Renal pelvis (tissue), 4 donors: Measurements from ENCODE around the gene ZMYND10. TPM values are rescaled to one million over a fixed set of nuclear protein-coding genes. Genes with fewer than 3 reads are reported as not detected.

ENCODE experiments used
- DNase-seq: peaks from one replicate; pipeline ENCODE4 v3.0.0-alpha.2; 2013
- polyA plus RNA-seq, 3 donors: library from polyadenylated mRNA; unstranded; fragments of 120-200 nt; gene quantifications; one replicate each; pipeline ENCODE4 v1.2.1, GENCODE V29; 2013; ENCODE audit not compliant: insufficient read length in 3 of 3

ZMYND10 gene
- polyA plus RNA-seq, 3 donors: 3.4 to 4.5 (median 3.9) TPM

DNA sequence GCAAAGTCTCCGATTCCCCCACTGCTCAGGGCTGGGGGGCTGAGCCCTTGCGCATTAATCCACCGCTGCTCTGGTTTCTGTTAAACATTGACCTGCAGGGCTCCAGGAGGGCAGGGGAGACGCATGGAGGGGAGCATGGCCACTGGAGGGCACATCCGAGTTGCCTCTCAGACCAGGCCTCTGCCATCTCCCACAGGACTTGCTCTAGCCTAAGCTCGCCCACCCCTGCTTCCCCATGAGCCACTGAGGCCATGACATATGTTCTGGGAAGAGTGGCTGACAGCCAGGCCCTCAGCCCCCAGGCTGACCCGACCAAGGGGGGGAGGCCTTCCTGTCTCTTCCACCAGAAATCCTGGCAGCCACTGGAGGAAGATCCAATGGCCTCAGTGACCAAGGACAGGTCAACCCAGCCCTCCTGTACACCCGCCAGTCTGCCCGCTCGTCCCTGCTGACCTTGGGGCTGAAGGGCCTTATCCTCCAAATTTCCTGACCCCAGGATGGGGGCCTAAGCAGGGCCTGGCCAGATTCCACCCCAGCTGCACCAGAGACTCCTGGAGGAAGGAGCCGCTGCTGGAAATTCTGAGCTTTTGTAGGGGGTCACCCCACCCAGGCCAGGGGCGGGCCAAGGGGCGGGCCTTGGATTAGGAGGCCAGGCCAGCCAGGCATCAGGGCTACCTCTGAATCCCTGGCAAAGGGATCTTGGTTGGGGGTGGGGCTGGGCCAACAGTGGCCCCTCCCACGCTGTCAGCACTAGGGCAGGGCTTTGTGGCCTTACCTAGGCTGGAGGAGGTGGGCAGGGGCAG lies 42.3 kb downstream of the ZMYND10 start, which contains the start of gene HYAL1:
Gene HYAL1, minus strand, starts transcription at position 562 of the 803 bp plus-strand sequence. CDS start 618 bp downstream, outside the sequence.
- no peak for DNase-seq

DNA sequence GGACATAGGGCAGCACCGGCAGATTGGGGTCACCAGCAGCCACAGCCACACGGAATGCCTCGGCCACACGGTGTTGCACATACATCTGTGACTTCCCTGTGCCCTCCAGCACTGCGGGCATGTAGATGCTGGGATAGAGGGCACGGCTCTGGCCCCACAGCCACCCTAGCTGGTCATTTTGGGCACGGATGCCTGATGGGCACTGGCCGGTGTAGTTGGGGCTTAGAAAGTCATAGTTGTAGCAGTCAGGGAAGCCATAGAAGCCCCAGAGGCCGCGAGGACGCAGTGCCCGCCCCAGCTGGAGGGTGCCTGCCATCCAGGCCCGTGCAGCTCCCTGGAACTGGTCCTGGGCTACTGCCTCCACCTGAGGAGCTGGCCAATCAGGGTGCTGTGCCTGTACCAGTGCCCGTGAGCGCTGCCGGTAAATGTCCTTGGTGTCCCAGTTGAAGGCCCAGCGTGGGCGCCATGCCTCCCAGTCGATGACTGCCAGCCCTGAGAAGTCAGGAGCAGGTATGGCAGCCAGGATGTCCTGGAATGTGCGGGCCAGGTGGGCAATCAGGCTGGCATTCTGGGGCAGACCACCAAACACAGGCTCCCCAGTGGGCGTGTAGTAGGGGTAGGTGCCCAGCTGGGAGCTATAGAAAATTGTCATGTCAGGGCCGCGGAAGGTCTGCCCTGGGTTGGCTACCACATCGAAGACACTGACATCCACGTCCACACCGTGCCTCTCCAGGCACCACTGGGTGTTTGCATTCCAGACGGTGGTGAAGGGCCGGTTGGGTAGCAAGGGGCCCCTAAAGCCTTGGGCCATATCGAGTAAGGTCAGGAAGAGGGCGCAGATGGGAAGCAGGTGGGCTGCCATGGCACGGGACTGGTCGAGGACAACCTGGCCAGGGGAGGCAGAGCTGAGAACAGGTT lies 43.2 kb downstream of the ZMYND10 start:
- DNase-seq: no peak

DNA sequence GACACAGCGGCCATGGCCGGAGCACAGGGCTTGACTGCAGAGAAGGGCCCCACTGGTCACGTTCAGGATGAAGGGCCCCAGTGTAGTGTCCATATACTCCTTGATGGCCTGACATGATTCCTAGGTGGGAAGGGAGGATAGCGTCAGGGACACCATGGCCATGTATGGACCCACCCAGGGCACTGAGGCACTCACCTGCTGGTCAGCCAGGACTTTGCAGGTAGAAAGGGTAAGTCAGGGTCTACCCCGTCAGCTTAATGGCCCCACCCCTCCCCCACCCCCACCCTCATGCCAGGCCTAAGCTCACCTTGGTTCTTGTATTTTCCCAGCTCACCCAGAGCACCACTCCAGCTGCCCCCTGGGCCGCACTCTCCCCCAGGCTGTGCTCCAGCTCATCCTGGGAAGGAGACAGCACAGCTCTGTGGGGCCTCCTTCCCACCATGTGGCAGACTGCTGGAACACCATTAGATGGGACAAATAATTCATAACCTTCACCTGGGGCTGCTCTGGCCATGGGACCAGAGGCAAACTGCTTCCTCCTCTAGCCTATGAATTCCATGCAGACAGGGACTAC lies 44.8 kb downstream of the ZMYND10 start:
- DNase-seq: no peak

DNA sequence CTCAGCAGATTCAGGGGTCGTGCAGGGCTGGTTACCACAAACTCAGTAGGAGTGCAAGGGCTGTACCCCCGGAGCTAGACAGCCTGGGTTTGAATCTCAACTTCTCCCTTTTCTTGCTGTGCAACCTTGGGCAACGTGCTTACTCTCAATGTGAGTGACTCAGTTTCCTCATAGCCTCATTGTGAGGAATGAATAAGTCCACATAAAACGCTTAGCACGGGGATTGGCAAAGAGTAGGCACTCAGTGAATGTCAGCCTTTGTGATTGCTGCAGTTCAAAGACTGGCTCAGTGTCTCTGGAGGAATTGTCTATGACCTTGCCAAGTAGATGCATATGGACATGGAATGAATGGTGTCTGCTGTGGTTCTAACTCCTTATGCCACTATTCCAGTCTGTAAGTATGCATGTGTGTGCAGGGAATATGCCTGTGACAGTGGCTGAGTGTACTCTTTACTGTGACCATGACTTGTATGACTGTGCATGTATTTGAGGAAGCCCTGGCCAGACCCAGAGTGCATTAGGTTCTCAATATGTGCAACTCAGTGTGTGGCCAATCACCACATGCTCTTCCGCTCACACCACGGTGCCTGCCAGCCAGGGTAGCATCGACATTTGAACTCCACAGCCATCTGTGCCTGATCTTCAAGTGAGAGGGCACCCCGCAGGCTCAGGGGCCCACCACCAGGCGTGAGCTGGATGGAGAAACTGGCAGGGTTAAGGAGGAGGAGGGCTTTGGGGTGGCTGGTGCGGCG lies 45.4 kb downstream of the ZMYND10 start:
- DNase-seq: no peak

DNA sequence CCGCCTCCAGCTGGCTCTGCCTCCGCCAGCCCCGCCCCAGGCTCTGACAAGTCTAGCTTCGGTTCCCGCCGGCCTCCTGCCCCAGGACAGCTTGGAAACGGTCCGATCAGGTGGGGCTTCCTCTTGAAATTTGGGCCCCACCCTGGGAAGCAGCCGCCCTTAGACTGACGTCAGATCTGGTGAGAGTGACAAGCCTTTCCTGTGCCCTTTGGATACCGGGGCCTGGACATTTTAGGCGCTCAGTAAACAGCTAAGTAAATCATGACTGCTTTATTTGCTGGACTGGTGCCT lies 45.9 kb downstream of the ZMYND10 start:
- DNase-seq: no peak

DNA sequence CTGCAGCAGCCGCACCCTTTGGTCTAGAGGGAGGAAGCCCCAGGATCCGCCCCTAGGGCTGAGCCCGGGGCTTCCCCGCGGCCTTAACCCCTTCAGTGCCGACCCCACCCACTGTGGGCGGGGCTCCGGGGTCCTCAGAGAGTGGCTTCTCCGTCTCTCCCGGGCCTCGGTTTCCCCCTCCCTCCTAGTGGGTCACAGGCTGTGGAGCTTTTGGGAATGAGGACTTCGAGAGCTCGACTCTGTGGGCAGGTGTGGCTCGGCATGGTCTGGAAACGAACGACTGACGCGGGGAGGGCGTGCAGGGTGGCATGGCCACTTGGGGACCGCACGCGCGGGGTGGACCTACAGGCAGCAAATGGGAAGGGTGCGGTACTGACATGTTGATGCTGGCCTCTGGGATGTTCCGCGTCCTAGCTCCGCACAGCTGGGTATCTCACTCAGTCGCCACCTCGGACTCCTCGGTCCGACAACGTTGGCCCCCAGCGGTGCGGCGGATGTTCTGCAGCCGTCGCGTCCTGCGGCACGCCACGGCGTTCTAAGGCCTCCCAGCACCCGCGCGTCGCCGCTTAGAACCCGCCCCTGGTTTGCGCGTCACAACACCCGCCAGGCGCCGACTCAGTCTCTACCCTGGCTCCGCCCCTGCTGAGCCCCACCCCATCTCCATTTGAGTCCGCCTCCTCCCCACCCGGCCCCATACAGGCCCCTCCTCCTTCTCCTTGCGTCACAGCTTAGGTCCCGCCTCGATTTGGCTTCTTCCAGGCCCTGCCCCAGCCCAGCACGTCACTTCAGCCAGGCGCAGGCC lies 46.5 kb downstream of the ZMYND10 start, which contains the start of the genes HYAL3 and NAA80:
Gene HYAL3, minus strand, starts transcription at position 570 of the 802 bp plus-strand sequence. CDS start 3,803 bp downstream, outside the sequence.
Gene NAA80, minus strand, starts transcription at position 570 of the 802 bp plus-strand sequence. CDS start 1,942 bp downstream, outside the sequence.
- DNase-seq: peak; percentile 99

DNA sequence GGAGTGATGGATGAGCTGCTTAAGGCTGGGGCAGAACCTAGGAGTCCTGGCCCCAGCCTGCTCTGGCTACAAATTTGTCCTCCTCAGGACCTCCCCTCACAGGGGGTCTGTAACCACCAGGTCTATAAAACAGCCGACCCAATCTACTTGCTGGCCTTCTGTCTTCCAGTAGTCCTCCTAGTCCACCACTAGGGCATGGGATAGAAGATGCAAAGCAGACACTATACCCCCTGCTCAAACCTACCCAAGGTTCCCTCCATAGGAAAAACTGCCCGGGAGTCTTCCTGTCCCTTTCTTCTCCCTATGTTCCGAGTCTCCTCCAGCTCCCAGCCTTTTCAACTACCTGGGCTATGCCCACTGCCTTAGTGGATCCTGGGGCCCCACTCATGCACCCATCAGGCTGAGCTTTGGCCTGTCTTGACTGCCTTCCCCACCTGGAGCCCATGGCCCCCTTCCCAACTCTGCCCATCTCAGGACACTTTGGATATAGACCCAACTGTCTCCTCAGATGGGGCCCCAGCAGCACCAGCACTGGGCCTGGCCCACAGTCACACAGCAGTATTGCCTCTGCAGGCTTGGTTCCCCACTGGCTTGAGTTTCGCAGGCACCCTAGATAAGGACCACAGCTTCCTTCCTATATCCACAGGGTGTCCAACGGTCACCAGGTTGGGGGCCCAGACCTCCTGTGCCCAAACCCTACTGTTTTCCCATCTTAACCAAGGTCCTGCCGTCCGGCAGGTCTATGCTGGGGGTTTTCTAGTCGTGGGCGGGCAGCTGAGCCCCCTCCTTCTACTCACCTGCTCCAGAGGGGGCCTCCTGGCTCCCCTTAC lies 47.4 kb downstream of the ZMYND10 start:
- no peak for DNase-seq

DNA sequence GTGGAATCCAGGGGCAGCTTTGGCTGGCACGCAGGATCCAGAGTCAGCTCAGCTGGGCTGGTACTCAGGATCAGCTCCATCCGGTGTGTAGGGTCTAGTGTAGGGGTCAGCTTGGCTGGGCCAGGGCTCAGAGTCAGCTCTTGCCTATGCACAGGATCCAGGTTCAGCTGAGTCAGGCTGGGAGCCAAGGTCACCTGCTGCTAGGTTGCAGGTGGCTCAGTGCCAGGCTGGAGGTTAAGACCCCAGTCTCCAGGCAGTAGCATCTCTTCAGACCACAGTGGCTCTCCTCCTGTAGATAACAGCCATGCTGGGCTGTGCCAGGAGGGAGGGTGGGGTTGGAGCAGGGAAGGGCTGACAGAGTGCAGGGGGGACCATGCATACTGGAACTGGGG lies 48.2 kb downstream of the ZMYND10 start:
- DNase-seq: no peak

DNA sequence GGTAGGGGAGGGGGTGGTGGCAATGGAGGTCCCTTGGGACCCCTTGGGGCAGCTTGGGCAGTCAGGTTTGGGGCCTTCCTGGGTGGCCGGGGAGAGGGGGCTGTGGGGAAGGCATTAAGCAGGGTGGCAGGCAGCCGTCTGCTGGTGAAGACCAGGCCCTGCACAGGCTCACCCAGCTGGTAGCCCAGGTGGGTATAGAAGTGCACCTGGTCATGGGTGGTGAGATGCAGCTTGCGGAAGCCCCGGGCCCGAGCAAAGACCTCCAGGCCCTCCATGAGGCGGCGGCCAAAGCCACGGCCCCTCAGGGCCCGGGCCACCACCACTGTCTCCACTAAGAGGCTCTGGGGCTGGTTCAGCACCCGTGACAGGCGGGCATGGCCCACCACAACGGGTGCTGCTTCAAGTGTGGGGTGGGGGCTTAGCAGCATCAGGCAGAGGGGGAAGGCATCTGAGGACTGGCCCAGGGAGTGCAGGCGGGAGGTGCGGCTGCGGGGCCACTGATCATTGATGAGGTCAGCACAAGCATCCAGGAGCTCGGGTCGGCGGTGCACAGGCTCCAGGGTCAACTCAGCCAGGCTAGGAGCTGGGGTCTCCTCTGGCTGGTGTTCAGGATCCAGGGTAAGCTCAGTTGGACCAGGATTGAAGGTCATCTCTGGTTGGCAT lies 48.7 kb downstream of the ZMYND10 start:
- no peak for DNase-seq

DNA sequence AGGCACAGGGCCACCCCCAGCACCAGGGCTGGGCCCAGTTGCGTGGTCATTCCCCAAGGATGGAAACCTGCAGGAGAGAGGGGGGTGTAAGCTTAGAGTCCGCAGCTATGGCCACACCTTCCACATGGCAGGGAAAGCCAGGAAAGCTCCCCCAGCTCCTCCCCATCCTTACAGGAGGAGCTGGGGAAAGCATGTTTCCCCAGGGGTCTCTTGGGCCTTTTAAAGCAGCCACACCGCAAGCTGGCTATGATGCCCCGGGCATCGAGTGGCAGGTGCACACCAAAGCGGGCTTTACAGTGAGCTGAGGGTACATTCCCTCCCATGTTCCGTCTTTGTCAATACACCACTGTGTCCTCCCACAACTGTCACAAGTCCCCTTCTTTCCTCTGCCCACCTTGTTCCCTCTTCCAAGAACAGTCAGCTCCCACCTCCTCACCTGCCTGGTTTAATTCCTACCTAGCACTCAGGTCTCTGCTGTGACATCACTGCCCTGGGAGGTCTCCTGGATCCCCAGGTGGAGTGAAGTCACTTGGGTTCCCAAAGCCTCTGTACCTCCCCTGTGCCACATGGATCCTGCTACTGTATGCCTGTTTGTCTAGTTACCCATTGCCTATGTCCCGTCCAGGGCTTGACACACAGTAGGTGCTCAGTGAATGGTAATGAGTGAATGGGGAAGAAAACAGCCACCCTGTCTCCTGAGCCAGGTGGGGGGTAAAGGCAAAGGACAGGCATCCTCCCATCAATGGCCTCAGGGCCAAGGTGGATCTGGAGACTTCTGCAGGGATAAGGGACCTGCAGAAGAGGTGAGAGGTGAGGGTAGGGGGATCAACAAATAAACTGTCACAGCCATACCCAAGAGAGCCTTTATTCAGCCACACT lies 49.7 kb downstream of the ZMYND10 start:
- no peak for DNase-seq

DNA sequence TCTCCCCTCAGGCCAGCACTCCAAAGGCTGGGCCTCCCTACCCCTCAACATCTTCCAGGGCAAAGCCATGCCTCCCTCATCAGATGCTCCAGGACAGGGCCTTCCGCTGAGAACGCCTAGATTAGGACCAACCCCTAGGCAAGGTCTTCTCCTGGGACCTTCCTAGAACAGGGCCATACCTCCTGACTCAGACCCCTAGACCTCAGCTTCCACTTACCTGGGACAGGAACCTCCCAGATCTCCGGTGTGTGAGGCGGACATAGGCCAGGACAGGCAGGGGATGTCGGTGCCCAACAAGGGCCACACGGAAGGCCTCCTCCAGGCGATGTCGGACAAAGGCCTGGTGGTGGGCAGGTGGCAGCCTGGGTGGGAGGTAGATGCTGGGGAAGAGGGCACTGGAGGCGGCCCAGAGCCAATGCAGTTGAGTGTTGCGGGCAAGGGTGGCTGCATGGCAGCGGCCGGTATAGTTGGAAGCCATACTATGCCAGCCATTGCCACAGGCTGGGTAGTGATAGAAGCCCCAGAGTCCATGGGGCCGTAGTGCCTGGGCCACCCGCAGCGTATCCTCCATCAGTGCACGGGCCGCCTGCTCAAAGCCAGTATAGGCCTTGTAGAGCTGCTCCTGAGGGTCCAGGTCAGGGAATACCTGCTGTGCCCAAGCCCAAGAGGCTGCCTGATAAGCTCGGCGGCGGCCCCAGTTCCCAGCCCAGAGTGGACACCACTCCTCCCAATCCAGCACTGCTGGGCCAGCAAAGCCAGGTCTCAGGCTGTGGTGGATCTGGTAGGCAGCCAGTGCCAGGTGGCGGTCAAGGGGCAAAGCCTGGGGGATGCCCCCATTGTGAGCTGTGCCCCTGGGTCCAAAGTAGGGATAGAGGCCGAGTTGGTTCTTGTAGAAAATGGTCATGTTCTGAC lies 50.8 kb downstream of the ZMYND10 start:
- DNase-seq: no peak

DNA sequence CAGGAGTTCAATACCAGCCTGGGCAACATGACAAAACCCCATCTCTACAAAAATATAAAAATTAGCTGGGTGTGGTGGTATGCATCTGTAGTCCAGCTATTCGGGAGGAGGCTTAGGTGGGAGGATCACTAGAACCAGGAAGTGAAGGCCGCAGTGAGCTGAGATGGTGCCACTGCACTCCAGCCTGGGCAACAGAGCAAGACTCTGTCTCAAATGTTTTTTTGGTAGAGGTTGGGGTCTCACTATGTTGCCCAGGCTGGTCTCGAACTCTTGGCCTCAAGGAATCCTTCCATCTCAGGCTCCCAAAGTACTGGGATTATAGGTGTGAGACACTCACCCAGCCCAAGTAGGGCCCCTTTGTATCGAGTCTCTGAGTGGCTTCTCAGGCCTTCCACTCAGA lies 51.4 kb downstream of the ZMYND10 start:
- no peak for DNase-seq

DNA sequence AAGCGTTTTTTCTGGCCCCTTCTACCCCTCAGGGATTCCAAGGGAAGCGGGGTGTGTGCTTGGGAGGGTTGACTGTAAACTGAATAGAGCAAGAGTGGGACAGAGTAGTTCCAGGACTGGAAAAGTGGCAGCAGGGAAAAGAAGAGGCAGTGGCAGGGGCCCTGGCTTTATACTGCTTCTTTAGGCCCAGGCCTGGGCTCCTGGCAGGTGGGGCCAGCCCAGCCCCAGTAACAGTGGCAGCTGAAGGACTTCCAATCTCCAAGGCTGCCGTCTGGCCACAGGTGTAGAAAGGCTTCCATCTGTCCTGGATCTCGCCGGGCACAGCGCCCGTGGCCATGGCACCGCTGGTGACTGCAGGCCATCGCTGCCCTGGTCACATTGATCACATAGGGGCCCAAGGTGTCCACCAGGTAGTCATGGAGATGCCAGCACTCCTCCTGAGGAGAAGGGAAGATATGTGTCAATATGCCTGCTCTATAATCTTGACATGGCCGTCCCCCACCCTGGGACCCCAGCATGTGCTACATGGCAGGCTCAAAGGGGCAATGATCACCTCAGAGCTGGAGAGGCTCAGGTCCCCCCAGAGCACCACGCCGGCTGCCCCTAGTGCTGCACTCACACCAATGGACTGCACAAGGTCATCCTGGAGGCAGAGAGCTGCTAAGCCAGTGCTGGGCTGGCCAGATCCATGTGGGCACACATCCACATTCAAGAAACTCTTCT lies 52.3 kb downstream of the ZMYND10 start:
- no peak for DNase-seq

DNA sequence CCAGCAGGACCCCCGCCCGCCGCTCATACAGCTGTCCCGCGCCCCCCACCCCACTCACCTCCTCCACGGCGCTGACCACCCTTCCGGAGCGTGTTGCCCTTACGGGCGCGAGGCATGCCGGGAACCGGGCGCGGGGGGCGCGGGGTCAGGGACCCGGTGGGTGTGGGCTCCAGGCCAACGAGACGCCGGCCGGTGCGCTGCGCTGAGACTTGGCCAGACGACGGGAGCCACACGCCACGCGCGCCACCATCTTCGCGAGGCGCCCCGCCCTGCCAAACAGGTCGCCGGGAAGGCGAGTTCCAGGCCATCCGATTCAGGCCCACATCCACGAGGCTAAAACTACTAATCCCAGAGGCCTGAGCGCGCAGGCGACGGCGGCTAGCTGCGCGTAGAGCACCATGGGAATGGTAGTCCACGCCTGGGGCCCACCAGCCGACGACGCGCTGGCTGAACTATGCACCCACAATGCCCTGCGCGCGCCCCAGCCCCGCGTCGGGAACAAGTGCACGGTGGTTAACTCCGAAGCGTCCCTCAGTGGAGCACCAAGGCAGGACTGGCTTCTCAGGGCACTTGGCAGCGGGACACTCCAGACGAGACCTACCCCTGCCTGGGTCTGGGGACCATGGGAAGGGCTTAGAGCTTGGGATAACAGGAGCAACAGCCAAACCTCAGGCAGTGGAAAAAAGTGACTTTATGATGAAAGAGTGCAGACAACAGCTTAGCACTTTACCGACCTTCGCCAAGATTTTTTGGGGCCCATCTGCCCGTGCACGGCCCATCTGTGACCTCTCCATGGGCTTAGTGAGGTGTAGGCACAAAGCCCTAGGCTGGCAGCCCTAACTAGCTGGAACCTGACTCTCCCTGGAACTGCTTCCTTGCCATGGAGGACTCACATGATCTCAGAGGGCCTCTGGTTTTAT lies 53.1 kb downstream of the ZMYND10 start, which contains the start of gene IFRD2:
Gene IFRD2, minus strand, starts transcription at position 271 of the 920 bp plus-strand sequence. Its CDS starts 155 bp downstream, at position 116.
- peak; percentile 97 for DNase-seq
